SH-SY5Y (cell line): ENCODE results near the gene EPB41L1.

ENCODE experiments used
- GATA2 ChIP-seq: IDR thresholded peaks from 2 replicates; pipeline ENCODE4 v1.6.1; 2011; ENCODE audit warnings: mild to moderate bottlenecking, low read depth, low read length
- GATA3 ChIP-seq: IDR thresholded peaks from 2 replicates; pipeline ENCODE4 v1.6.1; 2011; ENCODE audit warnings: low read depth, mild to moderate bottlenecking, low read length, moderate library complexity

GRCh38 chr20:36272547-36273220 lies 118.1 kb downstream of the EPB41L1 start:
- TF ChIP-seq GATA2 (no peak), GATA3 (no peak)
